ENCODE measurements around the gene HSPA12B.

HSPA12B gene

GRCh38 chr20:3727401-3728021 lies 5.0 kb upstream of the HSPA12B start:
- Histone ChIP-seq H3K9me3 (ENCODE audit: control insufficient read depth, insufficient read depth, low read length) (no peaks in the 10 kb centered on the region), H3K27ac (ENCODE audit: low read depth, low read length) (no peak overlapping the region), H4K20me1 (ENCODE audit: control insufficient read depth, insufficient read depth, low read depth, low read length) (no peaks in the 10 kb centered on the region), H3K4me2 (ENCODE audit: low read length) (no peak overlapping the region), H3K79me2 (ENCODE audit: control insufficient read depth, low read length) (no peaks in the 10 kb centered on the region), H3F3A (ENCODE audit: control insufficient read depth, insufficient read depth) (no peaks in the 10 kb centered on the region), H3K4me3 (ENCODE audit: low read length) (no peak overlapping the region), H3K27me3 (ENCODE audit: control insufficient read depth, low read length) (peaks cover 53% of the 10 kb centered on the region), H3K4me1 (ENCODE audit: control insufficient read depth, low read length) (peaks cover 8% of the 10 kb centered on the region), H3K9me2 (replicated peaks; ENCODE audit: control insufficient read depth, low read length) (no peaks in the 10 kb centered on the region), H3K36me3 (ENCODE audit: control insufficient read depth, low read length) (no peaks in the 10 kb centered on the region)
- no peak for TF ChIP-seq CTCF (IDR thresholded peaks at IDR 0.05; ENCODE audit: low read depth, low read length, poor library complexity, severe bottlenecking)
- TF ChIP-seq EZH2phosphoT487 (IDR thresholded peaks at IDR 0.05; ENCODE audit: borderline replicate concordance, low read length) = no peak

- Histone ChIP-seq H3K27me3 (ENCODE audit: control insufficient read depth, low read length) (peaks cover 47% of the 10 kb centered on the region), H3K36me3 (ENCODE audit: control insufficient read depth, low read length) (no peaks in the 10 kb centered on the region), H3K79me2 (ENCODE audit: control insufficient read depth, low read length) (no peaks in the 10 kb centered on the region), H3K27ac (ENCODE audit: low read depth, low read length) (no peak overlapping the region), H4K20me1 (ENCODE audit: control insufficient read depth, insufficient read depth, low read depth, low read length) (no peaks in the 10 kb centered on the region), H3K4me3 (ENCODE audit: low read length) (no peak overlapping the region), H3K9me3 (ENCODE audit: control insufficient read depth, insufficient read depth, low read length) (no peaks in the 10 kb centered on the region), H3K4me1 (ENCODE audit: control insufficient read depth, low read length) (peaks cover 2% of the 10 kb centered on the region), H3K4me2 (ENCODE audit: low read length) (no peak overlapping the region), H3K9me2 (replicated peaks; ENCODE audit: control insufficient read depth, low read length) (no peaks in the 10 kb centered on the region), H3F3A (ENCODE audit: control insufficient read depth, insufficient read depth) (no peaks in the 10 kb centered on the region)
- TF ChIP-seq CTCF (IDR thresholded peaks at IDR 0.05; ENCODE audit: low read depth, low read length, poor library complexity, severe bottlenecking) = no peak
- no peak for TF ChIP-seq EZH2phosphoT487 (IDR thresholded peaks at IDR 0.05; ENCODE audit: borderline replicate concordance, low read length)
Measured at GRCh38 chr20:3728354-3728753, 4.1 kb upstream of the HSPA12B start.

GRCh38 chr20:3728876-3729275 lies 3.6 kb upstream of the HSPA12B start:
- peaks cover 44% of the 10 kb centered on the region for H3K27me3 ChIP-seq (ENCODE audit: control insufficient read depth, low read length)
- H3K9me2 ChIP-seq (replicated peaks; ENCODE audit: control insufficient read depth, low read length) = no peaks in the 10 kb centered on the region
- H3F3A ChIP-seq (ENCODE audit: control insufficient read depth, insufficient read depth) = no peaks in the 10 kb centered on the region
- no peaks in the 10 kb centered on the region for H4K20me1 ChIP-seq (ENCODE audit: control insufficient read depth, insufficient read depth, low read depth, low read length)
- TF ChIP-seq CTCF (IDR thresholded peaks at IDR 0.05; ENCODE audit: low read depth, low read length, poor library complexity, severe bottlenecking) (no peak), EZH2phosphoT487 (IDR thresholded peaks at IDR 0.05; ENCODE audit: borderline replicate concordance, low read length) (no peak)
- no peaks in the 10 kb centered on the region for H3K4me1 ChIP-seq (ENCODE audit: control insufficient read depth, low read length)
- no peak overlapping the region for H3K4me2 ChIP-seq (ENCODE audit: low read length)
- H3K27ac ChIP-seq (ENCODE audit: low read depth, low read length) = no peak overlapping the region
- H3K4me3 ChIP-seq (ENCODE audit: low read length) = no peak overlapping the region
- no peaks in the 10 kb centered on the region for H3K79me2 ChIP-seq (ENCODE audit: control insufficient read depth, low read length)
- no peaks in the 10 kb centered on the region for H3K36me3 ChIP-seq (ENCODE audit: control insufficient read depth, low read length)
- no peaks in the 10 kb centered on the region for H3K9me3 ChIP-seq (ENCODE audit: control insufficient read depth, insufficient read depth, low read length)
